Measurements from ENCODE around the gene UNC5CL.

Gene UNC5CL

DNA sequence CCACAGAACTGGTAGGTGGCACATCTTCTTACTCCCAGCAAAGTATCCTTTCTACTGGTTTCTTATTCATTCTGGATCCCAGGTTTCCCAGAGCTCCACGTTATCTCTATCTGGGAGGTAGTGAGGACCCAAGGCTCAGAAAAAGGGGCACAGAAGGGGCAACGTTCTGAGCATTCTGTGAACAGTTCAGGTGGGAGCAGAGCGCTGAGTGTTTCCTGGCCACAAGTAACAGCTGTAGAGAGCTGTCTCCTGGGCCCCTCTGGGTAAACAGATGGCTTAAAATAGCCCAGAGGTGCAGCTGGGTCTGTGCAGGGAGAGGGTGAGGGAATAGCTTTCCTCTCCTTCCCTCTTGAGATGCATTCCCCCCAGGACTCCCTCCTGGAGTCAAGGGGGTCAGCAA, 16.1 kb upstream of the UNC5CL start:
- no peak overlapping the region for H3K4me3 ChIP-seq (ENCODE audit: control insufficient read depth, low read depth, low read length)
- DNase-seq (ENCODE audit: low read depth): no peak
- TF ChIP-seq, protein P1, sequence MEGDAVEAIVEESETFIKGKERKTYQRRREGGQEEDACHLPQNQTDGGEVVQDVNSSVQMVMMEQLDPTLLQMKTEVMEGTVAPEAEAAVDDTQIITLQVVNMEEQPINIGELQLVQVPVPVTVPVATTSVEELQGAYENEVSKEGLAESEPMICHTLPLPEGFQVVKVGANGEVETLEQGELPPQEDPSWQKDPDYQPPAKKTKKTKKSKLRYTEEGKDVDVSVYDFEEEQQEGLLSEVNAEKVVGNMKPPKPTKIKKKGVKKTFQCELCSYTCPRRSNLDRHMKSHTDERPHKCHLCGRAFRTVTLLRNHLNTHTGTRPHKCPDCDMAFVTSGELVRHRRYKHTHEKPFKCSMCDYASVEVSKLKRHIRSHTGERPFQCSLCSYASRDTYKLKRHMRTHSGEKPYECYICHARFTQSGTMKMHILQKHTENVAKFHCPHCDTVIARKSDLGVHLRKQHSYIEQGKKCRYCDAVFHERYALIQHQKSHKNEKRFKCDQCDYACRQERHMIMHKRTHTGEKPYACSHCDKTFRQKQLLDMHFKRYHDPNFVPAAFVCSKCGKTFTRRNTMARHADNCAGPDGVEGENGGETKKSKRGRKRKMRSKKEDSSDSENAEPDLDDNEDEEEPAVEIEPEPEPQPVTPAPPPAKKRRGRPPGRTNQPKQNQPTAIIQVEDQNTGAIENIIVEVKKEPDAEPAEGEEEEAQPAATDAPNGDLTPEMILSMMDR (conservative IDR thresholded peaks at IDR 0.05; ENCODE audit: control insufficient read depth, insufficient read depth, low read depth, low read length): no peak

DNA sequence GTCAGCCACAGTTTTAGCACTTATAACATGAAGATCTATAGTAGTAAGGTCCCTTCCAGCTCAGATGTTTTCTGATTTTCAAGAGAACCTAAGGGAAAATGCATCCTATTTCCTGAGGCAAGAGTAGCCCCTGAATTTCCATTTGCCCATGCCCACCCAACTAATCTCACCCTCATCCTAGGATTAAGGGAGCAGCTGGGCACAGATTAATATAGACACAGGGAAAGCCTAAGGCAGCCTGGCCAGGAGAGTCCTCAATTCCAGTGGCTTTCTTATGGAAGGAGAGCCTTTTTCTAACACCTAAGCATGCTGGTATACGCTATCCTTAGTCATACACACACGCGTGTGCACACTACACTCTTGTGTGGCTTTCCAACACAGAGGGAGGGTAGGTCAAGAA, 15.5 kb upstream of the UNC5CL start:
- DNase-seq (ENCODE audit: low read depth): no peak
- no peak overlapping the region for H3K4me3 ChIP-seq (ENCODE audit: control insufficient read depth, low read depth, low read length)
- TF ChIP-seq, protein P1 (conservative IDR thresholded peaks at IDR 0.05; ENCODE audit: control insufficient read depth, insufficient read depth, low read depth, low read length): no peak

- TF ChIP-seq, protein P1 (conservative IDR thresholded peaks at IDR 0.05; ENCODE audit: control insufficient read depth, insufficient read depth, low read depth, low read length): no peak
- no peak within 1 kb of the TSS for H3K4me3 ChIP-seq (ENCODE audit: control insufficient read depth, low read depth, low read length)
- no peak for DNase-seq (ENCODE audit: low read depth)
Measured at GRCh38 chr6:41053041-41053440, 14.0 kb upstream of the UNC5CL start, which contains the start of gene APOBEC2. APOBEC2 (plus strand) TSS chr6:41053202; CDS start chr6:41053348, 146 bp downstream.

GRCh38 chr6:41051873-41052272, 12.9 kb upstream of the UNC5CL start:
- no peak overlapping the region for H3K4me3 ChIP-seq (ENCODE audit: control insufficient read depth, low read depth, low read length)
- DNase-seq (ENCODE audit: low read depth): no peak
- TF ChIP-seq, protein P1 (conservative IDR thresholded peaks at IDR 0.05; ENCODE audit: control insufficient read depth, insufficient read depth, low read depth, low read length): no peak

DNA sequence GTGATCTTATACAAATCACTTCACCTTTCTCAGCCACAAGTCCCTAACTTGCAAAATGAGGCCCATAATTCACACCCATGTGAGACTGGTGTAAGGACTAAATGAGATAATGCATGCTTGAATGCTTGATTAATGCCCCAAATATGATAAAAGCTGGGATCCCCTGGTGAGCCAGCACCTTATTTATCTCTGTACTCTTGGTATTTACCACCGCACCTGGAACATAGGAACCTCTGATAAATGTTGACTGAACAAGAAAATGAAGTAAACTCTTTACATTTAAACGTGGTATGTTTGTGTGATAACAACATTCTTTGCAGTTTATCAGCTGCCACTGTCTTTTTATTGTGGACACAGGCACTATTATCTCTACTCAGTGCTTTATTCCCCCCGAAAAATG, 11.5 kb upstream of the UNC5CL start:
- no peak overlapping the region for H3K4me3 ChIP-seq (ENCODE audit: control insufficient read depth, low read depth, low read length)
- TF ChIP-seq, protein P1 (conservative IDR thresholded peaks at IDR 0.05; ENCODE audit: control insufficient read depth, insufficient read depth, low read depth, low read length): no peak
- DNase-seq (ENCODE audit: low read depth): no peak

GRCh38 chr6:41049955-41050354, 10.9 kb upstream of the UNC5CL start:
- TF ChIP-seq, protein P1 (conservative IDR thresholded peaks at IDR 0.05; ENCODE audit: control insufficient read depth, insufficient read depth, low read depth, low read length): no peak
- H3K4me3 ChIP-seq (ENCODE audit: control insufficient read depth, low read depth, low read length): no peak overlapping the region
- DNase-seq (ENCODE audit: low read depth): no peak

DNA sequence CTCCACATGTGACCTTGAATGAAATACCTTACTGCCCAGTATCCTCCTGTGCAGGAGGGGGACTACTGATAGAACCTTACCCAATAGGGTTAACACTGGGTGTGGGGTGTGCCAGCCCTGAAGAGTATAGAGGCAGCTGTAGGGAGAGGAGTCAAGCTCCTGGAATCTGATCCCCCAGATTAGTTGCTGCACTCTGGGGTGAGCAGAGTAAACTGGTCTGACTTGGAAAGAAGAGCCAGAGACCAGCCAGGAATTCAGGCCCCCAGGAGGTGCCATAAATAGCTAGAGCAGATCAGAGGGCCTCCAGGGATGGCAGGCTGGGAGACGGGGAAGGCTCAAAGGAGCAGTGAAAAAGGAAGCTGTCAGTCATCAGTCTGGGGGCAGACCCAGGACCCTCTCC, 10.5 kb upstream of the UNC5CL start:
- DNase-seq (ENCODE audit: low read depth): no peak
- TF ChIP-seq, protein P1 (conservative IDR thresholded peaks at IDR 0.05; ENCODE audit: control insufficient read depth, insufficient read depth, low read depth, low read length): no peak
- H3K4me3 ChIP-seq (ENCODE audit: control insufficient read depth, low read depth, low read length): no peak overlapping the region
